Spleen (tissue), 11 donors: ENCODE measurements around the gene APOBEC3C. TPM values are rescaled to one million over a fixed set of nuclear protein-coding genes. Genes with fewer than 3 reads are reported as not detected.
"Not testable (repeated sequence)": the region's sequence is repeated elsewhere in the genome, so short reads cannot be mapped to it uniquely, and the experiment has no call there.

Source experiments
- DNase-seq: peaks from one replicate; pipeline ENCODE4 v3.0.0-alpha.2; 2020
- H3K27ac ChIP-seq, 8 donors: fragments of 200-600 bp; sonication (generic) in 7 of 8; 1 replicate in 4 of 8; 2 replicates in 4 of 8; pipeline versions ENCODE4 v1.5.0 to v1.8.0; 2016 to 2021; ENCODE audit warnings: inconsistent platforms in 4 of 8, mild to moderate bottlenecking in 4 of 8, moderate library complexity in 1 of 8
- H3K27me3 ChIP-seq, 7 donors: fragments of 200-600 bp; sonication (generic) in 6 of 7; replicated peaks in 1 of 7; 1 replicate in 4 of 7; 2 replicates in 3 of 7; pipeline versions ENCODE4 v1.5.0 to v1.8.0; 2016 to 2021; ENCODE audit warnings: inconsistent platforms in 3 of 7, mild to moderate bottlenecking in 1 of 7
- H3K36me3 ChIP-seq, 6 donors: fragments of 200-600 bp; sonication (generic) in 5 of 6; 1 replicate in 4 of 6; 2 replicates in 2 of 6; pipeline versions ENCODE4 v1.5.0 to v1.8.0; 2016 to 2021; ENCODE audit warnings: inconsistent platforms in 2 of 6
- H3K4me1 ChIP-seq, 6 donors: fragments of 200-600 bp; sonication (generic) in 5 of 6; 1 replicate in 3 of 6; 2 replicates in 3 of 6; pipeline versions ENCODE4 v1.5.0 to v1.8.0; 2016 to 2021; ENCODE audit warnings: inconsistent platforms in 3 of 6
- H3K4me3 ChIP-seq, 8 donors: fragments of 200-600 bp; sonication (generic) in 7 of 8; 1 replicate in 4 of 8; 2 replicates in 4 of 8; pipeline versions ENCODE4 v1.5.0 to v1.8.0; 2016 to 2021; ENCODE audit warnings: inconsistent platforms in 4 of 8, mild to moderate bottlenecking in 4 of 8, moderate library complexity in 2 of 8
- H3K9me3 ChIP-seq, 8 donors: fragments of 200-600 bp; sonication (generic) in 7 of 8; 1 replicate in 4 of 8; 2 replicates in 4 of 8; pipeline versions ENCODE4 v1.5.0 to v1.8.0; 2016 to 2021; ENCODE audit warnings: inconsistent platforms in 4 of 8
- POLR2A ChIP-seq, 3 donors: fragments of 450-650 bp; IDR thresholded peaks; one replicate each; pipeline ENCODE4 v1.5.1; 2017; ENCODE audit warnings: antibody characterized with exemption in 3 of 3, mild to moderate bottlenecking in 1 of 3
- POLR2AphosphoS5 ChIP-seq, 3 donors: sonication (generic); formaldehyde crosslinking; IDR thresholded peaks; one replicate each; pipeline ENCODE4 v1.5.1; 2017; ENCODE audit warnings: antibody characterized with exemption in 3 of 3
- WGBS, 5 donors: extraction: QIAGEN DNeasy Blood & Tissue Kit in 3 of 5; methylation state at CpG; one replicate each; pipeline versions ENCODE4 v1.1.5 to v1.1.7; 2013 to 2018; 5-methylcytosine and 5-hydroxymethylcytosine counted together
- intact Hi-C: fragments of 100-400 bp; cut with DNase I; formaldehyde crosslinking; loops from one replicate; pipeline ENCODE4 v1.15.0; 2023; ENCODE audit warnings: low total_unique reads
- polyA plus RNA-seq, 3 donors: library from polyadenylated mRNA; stranded (reverse); fragments of 200-250 nt; gene quantifications; one replicate each; pipeline ENCODE4 v1.2.1, GENCODE V29; 2013
- total RNA-seq, 7 donors: library from RNA; depleted of rRNA in 3 of 7; stranded (reverse); fragments of >200 nt in 3 of 7; fragmentation: NEBNext Ultra II Directional in 4 of 7; extraction: Animal tissue kit (Norgen Biotek cat#: 25700) in 4 of 7; gene quantifications; one replicate each; pipeline versions ENCODE4 v1.1.0 to v1.2.1, GENCODE V29; 2016 to 2021
- TF ChIP-seq, protein P1 (sequence below), 11 experiments: fragments of 200-600 bp in 7 of 11; fragments of 450-650 bp in 4 of 11; sonication (generic) in 4 of 11; IDR thresholded peaks in 8 of 11; conservative IDR thresholded peaks in 3 of 11; 1 replicate in 7 of 11; 2 replicates in 4 of 11; pipeline versions ENCODE4 v1.4.0 to v1.8.0; 2016 to 2021; ENCODE audit warnings: antibody characterized with exemption in 11 of 11, inconsistent platforms in 4 of 11, mild to moderate bottlenecking in 1 of 11
- donor health status: healthy with polysubstance abuse.
- donor health status: DM: no; HTN: no; CAD: no; lungs with moderate emphysema.
- donor health status: DM: no; HTN: no; CAD: no.
- donor health status: Bipolar disorder and iron deficiency.
- donor health status: healthy.
- donor health status: DM: no; HTN: no; CAD: no.
- donor health status: DM: yes; HTN: yes; CAD: no.

The APOBEC3C gene
- total and polyA plus RNA-seq, 10 donors: 23.5 to 72.4 (median 49.7) TPM

DNA sequence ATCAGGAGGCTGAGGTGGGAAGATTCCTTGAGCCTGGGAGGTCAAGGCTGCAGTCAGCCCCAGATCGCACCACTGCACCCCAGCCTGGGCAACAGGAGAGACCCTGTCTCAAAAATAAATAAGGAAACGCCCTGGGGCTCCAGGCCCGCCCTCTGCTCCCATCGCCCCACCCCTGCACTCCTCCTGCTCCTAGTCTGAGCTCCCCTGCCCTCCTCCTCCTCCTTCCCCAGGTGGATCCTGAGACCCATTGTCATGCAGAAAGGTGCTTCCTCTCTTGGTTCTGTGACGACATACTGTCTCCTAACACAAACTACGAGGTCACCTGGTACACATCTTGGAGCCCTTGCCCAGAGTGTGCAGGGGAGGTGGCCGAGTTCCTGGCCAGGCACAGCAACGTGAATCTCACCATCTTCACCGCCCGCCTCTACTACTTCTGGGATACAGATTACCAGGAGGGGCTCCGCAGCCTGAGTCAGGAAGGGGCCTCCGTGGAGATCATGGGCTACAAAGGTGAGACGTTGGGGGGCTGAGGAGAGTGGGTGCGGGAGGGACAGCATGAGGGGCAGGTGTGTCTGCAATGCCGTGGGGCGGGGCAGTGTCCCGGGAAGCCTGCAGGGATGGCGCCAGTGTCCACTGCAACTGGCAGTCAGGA lies 37.9 kb downstream of the APOBEC3C start:
- intact Hi-C loops, H3K9me3 ChIP-seq, H3K27me3 ChIP-seq, H3K36me3 ChIP-seq, H3K4me3 ChIP-seq, DNase-seq: not testable (repeated sequence)
- H3K4me1 ChIP-seq: peaks cover 0 to 28% (median 5%) of the 10 kb centered on the region in 6 donors
- peak in 1 of 3 donors; percentile 27 for TF ChIP-seq POLR2AphosphoS5 (IDR thresholded peaks at IDR 0.05)
- H3K27ac ChIP-seq: peak overlapping the region in 2 of 8 donors; percentile 44 to 73
- 88 to 95% (median 92%) methylated on average over 14 to 17 of the region's 18 CpGs for WGBS, 5 donors

DNA sequence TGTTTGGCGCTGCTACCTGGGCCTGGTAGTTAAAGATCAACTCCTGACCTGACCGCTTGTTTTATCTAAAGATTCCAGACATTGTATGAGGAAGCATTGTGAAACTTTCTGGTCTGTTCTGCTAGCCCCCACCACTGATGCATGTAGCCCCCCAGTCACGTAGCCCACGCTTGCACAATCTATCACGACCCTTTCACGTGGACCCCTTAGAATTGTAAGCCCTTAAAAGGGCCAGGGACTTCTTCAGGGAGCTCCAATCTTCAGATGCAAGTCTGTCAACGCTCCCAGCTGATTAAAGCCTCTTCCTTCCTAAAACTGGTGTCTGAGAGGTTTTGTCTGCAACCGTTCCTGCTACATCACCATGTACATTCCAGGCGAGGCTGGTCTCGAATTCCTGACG lies 41.6 kb downstream of the APOBEC3C start:
- Histone ChIP-seq H3K4me3 (no peak overlapping the region), H3K9me3 (no peaks in the 10 kb centered on the region), H3K36me3 (peaks cover 0 to 4% (median 0%) of the 10 kb centered on the region in 6 donors), H3K27ac (no peak overlapping the region), H3K27me3 (no peaks in the 10 kb centered on the region), H3K4me1 (peaks cover 0 to 19% (median 5%) of the 10 kb centered on the region in 6 donors)
- 80 to 95% (median 86%) methylated on average over 11 of the region's 11 CpGs for WGBS, 5 donors
- intact Hi-C loops: no loop called here
- TF ChIP-seq POLR2AphosphoS5 (IDR thresholded peaks at IDR 0.05) (no peak), POLR2A (IDR thresholded peaks at IDR 0.05) (no peak)
- TF ChIP-seq, protein P1, sequence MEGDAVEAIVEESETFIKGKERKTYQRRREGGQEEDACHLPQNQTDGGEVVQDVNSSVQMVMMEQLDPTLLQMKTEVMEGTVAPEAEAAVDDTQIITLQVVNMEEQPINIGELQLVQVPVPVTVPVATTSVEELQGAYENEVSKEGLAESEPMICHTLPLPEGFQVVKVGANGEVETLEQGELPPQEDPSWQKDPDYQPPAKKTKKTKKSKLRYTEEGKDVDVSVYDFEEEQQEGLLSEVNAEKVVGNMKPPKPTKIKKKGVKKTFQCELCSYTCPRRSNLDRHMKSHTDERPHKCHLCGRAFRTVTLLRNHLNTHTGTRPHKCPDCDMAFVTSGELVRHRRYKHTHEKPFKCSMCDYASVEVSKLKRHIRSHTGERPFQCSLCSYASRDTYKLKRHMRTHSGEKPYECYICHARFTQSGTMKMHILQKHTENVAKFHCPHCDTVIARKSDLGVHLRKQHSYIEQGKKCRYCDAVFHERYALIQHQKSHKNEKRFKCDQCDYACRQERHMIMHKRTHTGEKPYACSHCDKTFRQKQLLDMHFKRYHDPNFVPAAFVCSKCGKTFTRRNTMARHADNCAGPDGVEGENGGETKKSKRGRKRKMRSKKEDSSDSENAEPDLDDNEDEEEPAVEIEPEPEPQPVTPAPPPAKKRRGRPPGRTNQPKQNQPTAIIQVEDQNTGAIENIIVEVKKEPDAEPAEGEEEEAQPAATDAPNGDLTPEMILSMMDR (IDR thresholded peaks at IDR 0.05 in 8 of 11, conservative IDR thresholded peaks at IDR 0.05 in 3 of 11): no peak
- no peak for DNase-seq

DNA sequence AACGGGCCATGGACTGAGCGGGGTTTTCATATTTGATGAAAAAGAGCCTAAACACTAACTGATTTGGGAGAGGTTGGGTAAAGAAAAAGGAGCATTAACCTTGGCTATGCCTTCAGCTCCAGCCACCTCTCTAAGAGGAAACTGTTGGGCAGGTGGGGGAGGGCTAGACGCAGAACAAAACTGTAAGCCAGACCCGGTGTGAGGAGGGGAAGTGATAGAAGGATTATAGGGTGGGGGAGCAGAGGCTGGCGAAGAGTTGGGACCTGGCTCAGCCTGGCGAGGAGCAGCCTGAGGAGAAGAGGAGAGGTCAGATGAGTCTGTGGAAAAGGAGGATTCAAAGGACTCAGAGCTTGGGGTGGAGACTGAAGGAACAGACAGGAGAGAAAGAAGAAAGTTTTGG lies 47.2 kb downstream of the APOBEC3C start:
- H3K9me3 ChIP-seq, H3K4me3 ChIP-seq, H3K36me3 ChIP-seq, intact Hi-C loops, DNase-seq, H3K27me3 ChIP-seq: not testable (repeated sequence)
- H3K27ac ChIP-seq: peak overlapping the region in 6 of 8 donors; percentile 4 to 90 (median 83)
- peaks cover 0 to 56% (median 26%) of the 10 kb centered on the region in 6 donors for H3K4me1 ChIP-seq
- WGBS, 5 donors: 41 to 54% (median 46%) methylated on average over 6 of the region's 6 CpGs
- TF ChIP-seq POLR2AphosphoS5 (IDR thresholded peaks at IDR 0.05): peak in 1 of 3 donors; percentile 5

DNA sequence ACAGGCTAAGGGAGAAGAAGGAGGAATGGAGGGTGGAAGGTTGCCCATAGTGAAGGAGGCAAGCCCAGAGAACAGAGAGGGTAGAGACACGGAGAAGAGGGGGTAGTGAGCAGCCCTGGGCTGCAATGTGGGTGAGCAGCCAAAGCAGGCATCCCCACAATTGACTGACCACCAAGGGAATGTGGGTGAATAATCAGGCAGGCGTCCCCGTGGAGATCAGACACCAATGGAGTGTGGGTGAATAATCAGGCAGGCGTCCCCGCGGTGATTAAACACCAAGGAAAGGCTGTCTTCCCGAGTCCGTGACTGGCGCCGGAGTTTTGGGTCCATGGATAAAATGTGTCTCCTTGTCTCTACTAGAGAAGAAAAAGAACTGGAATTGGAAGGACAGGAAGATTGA lies 47.9 kb downstream of the APOBEC3C start:
- H3K36me3 ChIP-seq, H3K27me3 ChIP-seq, H3K4me3 ChIP-seq, DNase-seq, H3K9me3 ChIP-seq, intact Hi-C loops: not testable (repeated sequence)
- WGBS, 5 donors: 84 to 91% (median 88%) methylated on average over 10 of the region's 10 CpGs
- Histone ChIP-seq H3K4me1 (peaks cover 0 to 51% (median 26%) of the 10 kb centered on the region in 6 donors), H3K27ac (peak overlapping the region in 6 of 8 donors; percentile 4 to 90 (median 83))

DNA sequence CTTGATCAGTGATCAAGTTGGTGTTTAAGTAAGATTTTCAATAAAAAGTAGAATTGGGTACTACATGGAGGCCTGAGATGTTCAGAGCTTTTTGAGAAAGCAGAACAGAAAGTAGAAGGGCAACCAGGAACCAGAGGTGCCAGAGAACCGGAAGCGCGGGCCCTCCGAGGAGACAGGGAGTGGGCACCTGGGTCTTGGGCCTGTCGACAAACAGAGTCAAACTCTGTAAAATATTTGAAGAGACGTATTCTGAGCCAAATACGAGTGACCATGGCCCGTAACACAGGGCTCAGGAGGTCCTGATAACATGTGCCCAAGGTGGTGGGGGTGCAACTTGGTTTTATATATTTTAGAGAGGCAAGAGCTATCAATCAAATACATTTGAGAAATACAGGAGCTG lies 49.8 kb downstream of the APOBEC3C start:
- H3K27ac ChIP-seq: peak overlapping the region in 7 of 8 donors; percentile 46 to 90 (median 82)
- peaks cover 0 to 58% (median 29%) of the 10 kb centered on the region in 6 donors for H3K4me1 ChIP-seq
- WGBS, 5 donors: 52 to 80% (median 75%) methylated on average over 8 of the region's 8 CpGs
- H3K27me3 ChIP-seq, H3K9me3 ChIP-seq, H3K4me3 ChIP-seq, H3K36me3 ChIP-seq, DNase-seq, intact Hi-C loops: not testable (repeated sequence)
- peak in 1 of 3 donors; percentile 18 for TF ChIP-seq POLR2AphosphoS5 (IDR thresholded peaks at IDR 0.05)

DNA sequence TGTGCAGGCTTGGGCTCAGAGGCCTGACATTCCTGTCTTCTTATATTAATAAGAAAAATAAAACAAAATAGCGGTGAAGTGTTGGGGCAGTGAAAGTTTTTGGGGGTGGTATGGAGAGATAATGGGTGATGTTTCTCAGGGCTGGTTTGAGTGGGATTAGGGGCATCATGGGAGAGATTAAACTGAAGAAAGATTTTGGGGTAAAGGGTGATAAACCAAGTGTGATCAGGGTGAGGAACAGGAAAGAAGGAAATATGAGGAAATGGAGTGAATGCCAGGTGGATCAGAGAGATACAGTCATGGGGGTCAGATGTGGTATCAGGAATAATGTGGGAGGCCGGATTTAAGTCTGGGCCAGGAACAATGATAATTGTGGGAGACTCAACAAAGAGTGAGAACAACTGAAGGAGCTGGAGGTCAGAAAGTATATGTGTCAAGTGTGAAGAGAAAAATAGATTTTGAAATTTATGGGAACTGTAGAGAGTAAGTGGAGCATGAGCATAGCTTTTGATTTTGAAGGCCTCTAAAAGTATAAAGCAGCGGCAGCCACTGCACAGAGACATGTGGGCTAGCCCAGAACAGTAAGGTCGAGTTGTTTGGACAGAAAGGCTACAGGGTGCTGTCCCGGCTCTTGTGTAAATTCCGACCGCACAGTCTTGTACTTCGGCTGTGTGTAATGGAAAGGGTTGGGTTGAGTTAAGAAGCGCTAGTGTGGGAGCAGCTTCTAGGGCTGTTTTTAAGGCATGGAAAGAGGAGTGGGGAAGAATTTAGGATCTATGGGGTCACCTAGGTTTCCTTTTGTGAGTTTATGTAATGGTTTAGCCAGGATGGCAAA lies 52.6 kb downstream of the APOBEC3C start:
- H3K36me3 ChIP-seq, DNase-seq, H3K9me3 ChIP-seq, H3K27me3 ChIP-seq, intact Hi-C loops: not testable (repeated sequence)
- peak overlapping the region; percentile 7 to 67 (median 22) for H3K4me3 ChIP-seq
- H3K4me1 ChIP-seq: peaks cover 0 to 74% (median 27%) of the 10 kb centered on the region in 6 donors
- peak overlapping the region; percentile 44 to 90 (median 79) for H3K27ac ChIP-seq
- 69 to 81% (median 77%) methylated on average over 9 of the region's 9 CpGs for whole genome bisulfite sequencing, 5 donors
- peak in 1 of 3 donors; percentile 22 for TF ChIP-seq POLR2AphosphoS5 (IDR thresholded peaks at IDR 0.05)
